Natural killer cell (primary cell): ENCODE measurements around the gene RGCC. TPM values are rescaled to one million over a fixed set of nuclear protein-coding genes. Genes with fewer than 3 reads are reported as not detected.

Experiments
- ATAC-seq, 3 donors: fragments of 150-1000 bp in 2 of 3; fragments of 200-7000 bp in 1 of 3; cut with Tn5 transposase; 1 replicate in 1 of 3; 2 replicates in 2 of 3; pipeline ENCODE4 v1.10.0; 2021; ENCODE audit warnings: mild to moderate bottlenecking in 2 of 3, moderate library complexity in 2 of 3
- DNase-seq, 2 donors: peaks; one replicate each; pipeline versions ENCODE4 v3.0.0 to v3.0.0-alpha.2; 2013 to 2021; ENCODE audit warnings: mixed read lengths in 1 of 2
- H3K27ac ChIP-seq: one replicate; pipeline ENCODE4 v1.5.1; 2013; ENCODE audit warnings: mild to moderate bottlenecking, low read length
- H3K27me3 ChIP-seq: one replicate; pipeline ENCODE4 v1.6.1; 2013; ENCODE audit warnings: low read length; ENCODE audit not compliant: control insufficient read depth, insufficient read depth
- H3K36me3 ChIP-seq: one replicate; pipeline ENCODE4 v1.6.1; 2013; ENCODE audit warnings: low read length; ENCODE audit not compliant: control insufficient read depth, insufficient read depth
- H3K4me1 ChIP-seq: one replicate; pipeline ENCODE4 v1.6.1; 2013; ENCODE audit warnings: low read length; ENCODE audit not compliant: control insufficient read depth, insufficient read depth
- H3K4me3 ChIP-seq: one replicate; pipeline ENCODE4 v1.5.1; 2013; ENCODE audit warnings: low read length
- H3K9me3 ChIP-seq: one replicate; pipeline ENCODE4 v1.6.1; 2013; ENCODE audit warnings: low read length; ENCODE audit not compliant: control insufficient read depth, insufficient read depth
- H3K27ac Mint-ChIP-seq, 2 donors: one replicate each; pipeline ENCODE4 v1.8.0; 2022; ENCODE audit warnings: mild to moderate bottlenecking in 2 of 2, mixed read lengths in 2 of 2, moderate library complexity in 1 of 2
- H3K27me3 Mint-ChIP-seq, 2 donors: one replicate each; pipeline ENCODE4 v1.8.0; 2022; ENCODE audit warnings: low read depth in 2 of 2, mixed read lengths in 2 of 2
- H3K36me3 Mint-ChIP-seq: one replicate; pipeline ENCODE4 v1.8.0; 2022; ENCODE audit warnings: mixed read lengths
- H3K4me1 Mint-ChIP-seq, 2 donors: one replicate each; pipeline ENCODE4 v1.8.0; 2022; ENCODE audit warnings: mixed read lengths in 2 of 2
- H3K4me3 Mint-ChIP-seq: one replicate; pipeline ENCODE4 v1.8.0; 2022; ENCODE audit warnings: mild to moderate bottlenecking, moderate library complexity, mixed read lengths
- H3K9me3 Mint-ChIP-seq, 2 donors: one replicate each; pipeline ENCODE4 v1.8.0; 2022; ENCODE audit warnings: mixed read lengths in 2 of 2
- WGBS: methylation state at CpG from one replicate; pipeline ENCODE4 v1.1.7; 2013; ENCODE audit warnings: missing lambda C conversion rate; ENCODE audit not compliant: insufficient coverage; 5-methylcytosine and 5-hydroxymethylcytosine counted together
- intact Hi-C: fragments of 100-400 bp; cut with micrococcal nuclease; formaldehyde crosslinking; loops from one replicate; pipeline ENCODE4 v1.14.2; 2022
- total RNA-seq, 4 donors: library from RNA; stranded (reverse); fragments of 120-200 nt in 1 of 4; gene quantifications; one replicate each; pipeline versions ENCODE4 v1.2.3 to v1.2.4, GENCODE V29; 2013 to 2022
- TF ChIP-seq, protein P1 (sequence below): fragments of 200-600 bp; IDR thresholded peaks from one replicate; pipeline ENCODE4 v1.8.0; 2022; ENCODE audit warnings: antibody characterized with exemption

RGCC gene
- total RNA-seq, 3 donors from 2014 or later (not counting 1 experiment from before 2014, with no cell fraction given) = 61.7 to 306 (median 85.4) TPM

DNA sequence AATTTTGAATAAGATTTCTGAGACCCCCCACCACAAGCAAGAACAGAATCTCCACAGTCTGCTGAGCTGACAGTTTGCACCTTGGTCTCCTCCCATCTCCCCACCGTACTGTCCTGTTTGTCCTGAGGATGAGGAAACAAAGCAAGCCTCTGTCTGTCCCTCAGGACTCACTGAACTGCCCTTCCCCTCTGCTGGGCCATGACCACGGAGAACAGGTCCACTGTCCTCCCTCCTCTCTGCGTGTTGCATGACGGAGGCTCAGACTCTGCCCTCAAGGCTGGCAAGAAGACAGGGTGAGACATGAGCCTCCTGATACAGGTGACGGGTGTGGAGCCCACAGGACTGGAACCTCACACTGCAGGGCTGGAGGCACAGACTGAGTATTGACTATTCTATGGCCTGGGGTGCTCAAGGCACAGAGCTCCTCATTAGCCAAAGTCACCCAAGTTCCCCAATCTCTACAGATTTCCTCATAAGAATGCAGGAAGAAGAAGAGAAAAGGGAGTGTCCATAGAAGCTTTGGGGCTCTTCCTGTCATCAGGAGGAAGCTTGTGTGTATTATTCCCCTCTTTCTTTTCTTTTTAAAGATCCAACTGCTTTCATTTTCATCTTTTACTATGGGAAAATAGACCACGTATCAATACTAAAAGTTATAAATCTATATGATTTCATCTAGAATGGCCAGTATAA, 22.4 kb upstream of the RGCC start:
- Mint-ChIP-seq H3K36me3 (no peaks in the 10 kb centered on the region), H3K27me3 (peaks cover 0 to 4% of the 10 kb centered on the region in 2 donors), H3K4me1 (no peaks in the 10 kb centered on the region), H3K9me3 (no peaks in the 10 kb centered on the region), H3K4me3 (no peak overlapping the region), H3K27ac (no peak overlapping the region)
- 87% methylated on average over 6 of the region's 6 CpGs for WGBS
- Histone ChIP-seq H3K4me3 (no peak overlapping the region), H3K27me3 (no peaks in the 10 kb centered on the region), H3K27ac (no peak overlapping the region), H3K36me3 (no peaks in the 10 kb centered on the region), H3K9me3 (no peaks in the 10 kb centered on the region), H3K4me1 (no peaks in the 10 kb centered on the region)
- TF ChIP-seq, protein P1, sequence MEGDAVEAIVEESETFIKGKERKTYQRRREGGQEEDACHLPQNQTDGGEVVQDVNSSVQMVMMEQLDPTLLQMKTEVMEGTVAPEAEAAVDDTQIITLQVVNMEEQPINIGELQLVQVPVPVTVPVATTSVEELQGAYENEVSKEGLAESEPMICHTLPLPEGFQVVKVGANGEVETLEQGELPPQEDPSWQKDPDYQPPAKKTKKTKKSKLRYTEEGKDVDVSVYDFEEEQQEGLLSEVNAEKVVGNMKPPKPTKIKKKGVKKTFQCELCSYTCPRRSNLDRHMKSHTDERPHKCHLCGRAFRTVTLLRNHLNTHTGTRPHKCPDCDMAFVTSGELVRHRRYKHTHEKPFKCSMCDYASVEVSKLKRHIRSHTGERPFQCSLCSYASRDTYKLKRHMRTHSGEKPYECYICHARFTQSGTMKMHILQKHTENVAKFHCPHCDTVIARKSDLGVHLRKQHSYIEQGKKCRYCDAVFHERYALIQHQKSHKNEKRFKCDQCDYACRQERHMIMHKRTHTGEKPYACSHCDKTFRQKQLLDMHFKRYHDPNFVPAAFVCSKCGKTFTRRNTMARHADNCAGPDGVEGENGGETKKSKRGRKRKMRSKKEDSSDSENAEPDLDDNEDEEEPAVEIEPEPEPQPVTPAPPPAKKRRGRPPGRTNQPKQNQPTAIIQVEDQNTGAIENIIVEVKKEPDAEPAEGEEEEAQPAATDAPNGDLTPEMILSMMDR = no peak
- no peak for ATAC-seq
- DNase-seq = no peak
- intact Hi-C loops = no loop called here

DNA sequence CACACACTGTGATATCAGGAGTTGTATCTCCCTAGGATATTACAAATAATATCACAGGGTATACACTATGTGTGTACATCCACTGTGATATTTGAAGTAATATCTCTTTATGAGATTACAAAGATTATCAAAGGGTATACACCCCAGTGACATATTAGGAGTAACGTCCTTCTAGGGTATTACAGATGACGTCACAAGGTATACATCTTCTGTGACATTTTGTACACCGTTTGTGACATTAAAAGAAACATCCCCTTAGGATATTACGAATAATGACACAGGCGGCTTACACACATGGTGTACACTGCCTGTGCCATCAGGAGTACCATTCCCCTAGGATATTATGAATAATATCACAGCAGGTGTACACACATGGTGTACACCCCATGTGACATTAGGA, 13.4 kb upstream of the RGCC start:
- no peaks in the 10 kb centered on the region for H3K4me1 ChIP-seq
- ATAC-seq = no peak
- H3K27me3 Mint-ChIP-seq = no peaks in the 10 kb centered on the region
- H3K4me3 ChIP-seq = no peak overlapping the region
- H3K9me3 ChIP-seq = no peaks in the 10 kb centered on the region
- no peaks in the 10 kb centered on the region for H3K9me3 Mint-ChIP-seq
- H3K36me3 ChIP-seq = no peaks in the 10 kb centered on the region
- no peak overlapping the region for H3K27ac Mint-ChIP-seq
- intact Hi-C loops = no loop called here
- no peak for DNase-seq
- H3K27me3 ChIP-seq = no peaks in the 10 kb centered on the region
- no peak overlapping the region for H3K27ac ChIP-seq
- H3K4me3 Mint-ChIP-seq = no peak overlapping the region
- 97% methylated on average over 5 of the region's 5 CpGs for WGBS
- no peaks in the 10 kb centered on the region for H3K4me1 Mint-ChIP-seq
- TF ChIP-seq, protein P1 = no peak
- H3K36me3 Mint-ChIP-seq = no peaks in the 10 kb centered on the region

DNA sequence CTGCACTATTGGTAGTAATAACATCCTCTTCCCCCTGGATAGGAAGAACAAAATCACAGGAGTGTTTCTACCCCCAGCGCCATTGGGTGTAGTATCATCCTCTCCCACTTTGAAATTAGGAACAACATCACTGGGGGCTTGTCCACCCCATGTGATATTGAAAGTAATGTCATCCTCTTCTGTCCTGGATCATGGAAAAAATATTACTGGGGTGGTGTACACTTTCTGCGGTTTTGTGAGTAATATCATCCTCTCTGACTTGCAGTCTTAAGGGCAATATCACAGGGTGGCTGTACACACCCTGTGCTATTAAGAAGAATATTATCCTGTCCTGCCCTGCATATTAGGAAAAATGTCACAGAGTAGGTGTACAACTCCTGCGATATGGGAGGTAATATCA, 4.9 kb upstream of the RGCC start:
- DNase-seq = peak in 1 of 2 donors; percentile 11
- TF ChIP-seq, protein P1 = no peak
- Mint-ChIP-seq H3K9me3 (no peaks in the 10 kb centered on the region), H3K4me3 (no peak overlapping the region), H3K27ac (no peak overlapping the region), H3K27me3 (peaks cover 0 to 6% of the 10 kb centered on the region in 2 donors), H3K4me1 (peaks cover 5 to 8% of the 10 kb centered on the region in 2 donors), H3K36me3 (no peaks in the 10 kb centered on the region)
- Histone ChIP-seq H3K27me3 (peaks cover 2% of the 10 kb centered on the region), H3K9me3 (no peaks in the 10 kb centered on the region), H3K36me3 (no peaks in the 10 kb centered on the region), H3K4me3 (no peak overlapping the region), H3K27ac (no peak overlapping the region), H3K4me1 (peaks cover 8% of the 10 kb centered on the region)
- intact Hi-C loops = loop anchor here (10.0 kb wide), 1 partner anchor 362 kb away; no protein-coding TSS in a partner anchor
- WGBS = 79% methylated on average over 1 of the region's 3 CpGs
- no peak for ATAC-seq

DNA sequence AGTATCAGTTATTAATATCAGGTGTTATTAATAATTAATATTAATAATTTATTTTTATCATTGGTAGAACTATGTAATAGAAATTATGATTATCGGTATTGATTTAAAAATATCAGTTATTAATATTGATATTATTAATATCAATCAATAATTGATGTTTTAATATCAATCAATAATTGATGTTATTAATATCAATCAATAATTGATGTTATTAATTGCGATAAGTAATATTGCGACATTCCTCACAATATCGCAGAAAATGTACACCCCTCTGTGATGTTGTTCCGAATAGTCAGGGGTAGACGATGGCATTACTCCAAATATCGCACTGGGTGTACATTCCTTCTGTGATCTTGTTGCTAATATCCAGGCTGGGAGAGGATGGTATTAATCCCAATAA, 3.7 kb upstream of the RGCC start:
- Mint-ChIP-seq H3K9me3 (no peaks in the 10 kb centered on the region), H3K27me3 (peaks cover 0 to 6% of the 10 kb centered on the region in 2 donors), H3K27ac (no peak overlapping the region), H3K4me3 (no peak overlapping the region), H3K4me1 (peaks cover 5 to 9% of the 10 kb centered on the region in 2 donors), H3K36me3 (no peaks in the 10 kb centered on the region)
- 98% methylated on average over 5 of the region's 7 CpGs for WGBS
- ATAC-seq (no peak), DNase-seq (no peak)
- peaks cover 2% of the 10 kb centered on the region for H3K27me3 ChIP-seq
- no peak overlapping the region for H3K4me3 ChIP-seq
- H3K36me3 ChIP-seq = no peaks in the 10 kb centered on the region
- intact Hi-C loops = loop anchor here (10.0 kb wide), 1 partner anchor 361 kb away; no protein-coding TSS in a partner anchor
- TF ChIP-seq, protein P1 = no peak
- no peak overlapping the region for H3K27ac ChIP-seq
- peaks cover 15% of the 10 kb centered on the region for H3K4me1 ChIP-seq
- H3K9me3 ChIP-seq = no peaks in the 10 kb centered on the region
